Activated CD4-positive, alpha-beta T cell treated with anti-CD3 and anti-CD28 coated beads for 1 hour (primary cell): Measurements from ENCODE around the gene SLC66A1.

ENCODE experiments used
- DNase-seq: peaks from one replicate; pipeline ENCODE4 v3.0.0-alpha.2; 2020

Gene SLC66A1

DNA sequence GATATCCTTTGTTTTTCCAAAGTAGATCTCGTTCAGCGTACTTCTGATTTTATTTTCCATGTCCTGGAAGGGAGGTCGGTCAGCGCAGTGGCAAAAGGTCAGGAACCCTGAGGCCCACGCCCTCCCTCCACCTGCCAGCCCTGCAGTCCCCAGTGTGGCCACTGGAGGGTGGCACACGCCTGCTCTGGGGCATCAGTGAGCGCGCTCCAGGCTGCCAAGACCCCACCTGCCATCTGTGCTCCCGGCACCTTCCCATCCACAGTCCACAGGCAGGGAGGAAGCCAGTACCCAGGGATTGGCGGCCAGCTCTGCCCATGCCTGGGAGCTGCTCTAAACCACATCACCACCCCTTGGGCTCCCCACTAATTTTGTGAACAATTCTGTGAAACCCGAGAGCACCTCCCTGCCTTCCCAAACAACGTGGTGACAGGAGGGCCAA, 32.3 kb downstream of the SLC66A1 start:
- peak; percentile 18 for DNase-seq

DNA sequence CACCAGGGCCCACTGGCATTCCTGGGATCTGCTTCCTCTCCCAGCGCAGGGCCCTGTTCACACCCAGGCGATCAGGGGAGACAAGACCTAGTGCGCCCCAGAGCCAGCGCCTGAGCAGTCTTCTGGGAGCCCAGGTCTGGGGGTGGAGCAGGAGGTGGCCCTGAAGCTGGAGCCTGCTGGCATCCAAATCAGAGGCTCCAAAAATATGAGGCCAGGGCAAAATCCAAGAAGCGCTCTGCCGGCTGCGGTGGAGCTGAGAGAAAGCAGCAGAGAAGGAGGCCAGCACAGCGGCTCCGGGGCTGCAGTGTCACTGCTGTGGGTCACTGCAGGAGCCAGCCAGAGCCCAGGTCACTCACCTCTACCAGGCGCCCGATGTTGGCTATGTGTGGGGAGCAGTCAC, 32.7 kb downstream of the SLC66A1 start:
- no peak for DNase-seq

GRCh38 chr1:19345391-19345790, 33.3 kb downstream of the SLC66A1 start:
- no peak for DNase-seq

- no peak for DNase-seq
These were observed 33.9 kb downstream of the SLC66A1 start for GRCh38 chr1:19346026-19346425.

GRCh38 chr1:19347533-19348172, 35.5 kb downstream of the SLC66A1 start:
- DNase-seq, result no peak

DNA sequence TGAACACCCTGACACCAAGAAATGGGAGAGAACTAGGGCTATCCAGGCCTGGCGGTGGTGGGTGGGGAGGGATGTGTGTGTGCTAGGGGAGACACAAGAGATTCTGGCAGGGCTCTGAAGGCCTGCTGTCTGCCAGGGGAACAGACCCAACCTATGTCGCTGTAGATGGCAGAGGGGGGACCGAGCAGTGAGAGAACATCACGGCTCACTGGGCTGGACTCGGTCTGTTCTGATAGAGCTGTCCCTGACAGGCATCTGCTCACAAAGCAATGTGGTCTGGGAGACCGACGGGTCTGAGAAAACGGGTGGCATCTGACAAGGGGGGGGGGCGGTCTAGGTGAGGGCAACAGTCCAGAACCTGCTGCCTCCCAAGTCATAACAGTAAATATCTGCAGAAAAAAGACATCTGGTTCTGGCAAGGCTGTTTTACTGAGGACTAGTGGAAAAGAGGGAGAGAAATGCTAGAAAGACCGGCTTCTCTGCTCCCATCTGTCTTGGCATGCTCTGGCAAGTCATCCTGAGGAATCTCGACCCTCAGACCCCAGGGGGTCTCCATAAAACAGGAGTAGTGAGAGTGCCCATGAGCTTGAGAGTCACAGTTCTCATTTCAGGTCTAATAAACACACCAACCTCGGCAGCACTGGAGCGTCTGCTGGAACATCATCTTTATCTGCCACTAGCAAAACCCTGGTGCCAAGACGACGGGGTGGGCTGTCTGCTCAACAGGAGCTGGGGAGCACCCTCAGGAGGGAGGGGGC, 36.5 kb downstream of the SLC66A1 start:
- no peak for DNase-seq

GRCh38 chr1:19349999-19350398, 37.9 kb downstream of the SLC66A1 start:
- no peak for DNase-seq

DNA sequence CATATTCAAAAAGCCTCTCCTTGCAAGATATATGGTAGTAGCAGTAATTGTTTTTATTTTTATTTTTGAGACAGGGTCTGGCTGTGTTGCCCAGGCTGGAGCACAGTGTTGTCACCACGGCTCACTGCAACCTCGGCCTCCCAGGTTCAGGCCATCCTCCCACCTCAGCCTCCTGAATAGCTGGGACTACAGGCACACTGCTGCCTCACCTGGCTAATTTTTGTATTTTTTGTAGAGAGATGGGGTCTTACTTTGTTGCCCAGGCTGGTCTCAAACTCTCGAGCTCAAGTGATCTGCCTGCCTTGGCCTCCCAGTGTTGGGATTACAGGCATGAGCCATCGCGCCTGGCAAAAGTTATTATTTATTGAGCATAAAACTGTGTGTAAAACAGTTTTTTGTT, 38.4 kb downstream of the SLC66A1 start:
- no peak for DNase-seq

GRCh38 chr1:19351873-19352272, 39.7 kb downstream of the SLC66A1 start:
- no peak for DNase-seq

GRCh38 chr1:19352839-19353238, 40.7 kb downstream of the SLC66A1 start:
- no peak for DNase-seq

DNA sequence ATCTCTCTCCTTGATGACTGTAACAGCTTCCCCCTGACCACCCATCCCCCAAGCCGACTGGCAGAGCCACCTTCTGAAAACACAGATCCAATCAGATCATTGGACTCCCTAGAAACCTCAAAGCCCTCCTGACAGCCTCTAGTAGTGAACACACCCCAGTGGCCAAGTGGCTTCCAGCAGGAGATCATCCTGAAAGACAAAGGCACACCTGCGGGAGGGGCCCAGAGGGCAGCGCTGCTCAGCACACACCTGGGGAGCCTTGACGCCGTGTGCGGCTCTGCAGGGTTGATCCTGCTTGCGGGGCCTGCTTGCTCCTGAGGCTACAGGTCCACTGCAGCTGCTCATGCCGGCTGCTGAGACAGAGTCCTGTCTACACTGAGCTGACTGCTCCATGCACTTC, 41.5 kb downstream of the SLC66A1 start:
- no peak for DNase-seq

DNA sequence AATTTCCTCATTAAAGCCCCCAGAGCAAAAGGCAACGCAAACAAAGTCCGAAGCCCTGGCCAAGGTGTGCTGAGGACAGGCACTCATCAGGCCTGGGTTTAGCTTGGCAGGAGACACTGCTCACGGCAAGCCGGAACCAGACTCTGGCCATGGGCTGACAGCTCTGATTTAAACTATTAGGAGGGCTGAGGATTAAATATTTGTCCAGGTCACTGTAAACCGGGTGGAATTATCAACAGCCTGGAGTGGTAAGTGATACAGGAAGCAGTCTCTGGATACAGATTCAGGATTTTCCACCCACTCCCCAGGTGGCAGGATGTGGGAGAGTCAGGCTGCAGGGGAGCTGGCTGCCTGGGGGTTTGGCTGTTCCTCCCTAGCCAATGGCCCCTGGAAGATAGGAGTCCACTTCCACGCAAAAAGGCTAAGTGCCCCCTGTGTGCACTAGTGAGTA, 42.4 kb downstream of the SLC66A1 start:
- DNase-seq, result no peak

DNA sequence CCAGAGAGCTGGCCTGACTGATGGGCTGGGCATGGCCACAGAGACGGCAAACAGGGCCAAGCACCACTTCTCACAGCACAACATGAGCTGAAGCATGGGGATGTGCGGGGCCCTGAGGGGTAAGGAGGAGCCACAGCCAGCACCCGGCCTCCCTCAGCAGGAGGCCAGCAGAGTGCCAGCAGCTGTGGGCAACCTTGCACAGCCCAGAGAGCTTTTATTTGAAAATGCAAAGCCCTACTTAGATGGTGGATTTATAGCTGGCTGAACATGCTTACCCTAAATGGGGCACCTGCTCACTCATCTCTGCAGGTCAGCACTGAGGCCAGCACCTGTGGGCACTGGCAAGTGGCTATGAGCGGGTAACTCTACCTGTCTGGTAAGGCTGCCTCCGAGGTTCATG, 44.1 kb downstream of the SLC66A1 start:
- no peak for DNase-seq

- no peak for DNase-seq
These were observed 45.3 kb downstream of the SLC66A1 start for GRCh38 chr1:19357299-19357986.

DNA sequence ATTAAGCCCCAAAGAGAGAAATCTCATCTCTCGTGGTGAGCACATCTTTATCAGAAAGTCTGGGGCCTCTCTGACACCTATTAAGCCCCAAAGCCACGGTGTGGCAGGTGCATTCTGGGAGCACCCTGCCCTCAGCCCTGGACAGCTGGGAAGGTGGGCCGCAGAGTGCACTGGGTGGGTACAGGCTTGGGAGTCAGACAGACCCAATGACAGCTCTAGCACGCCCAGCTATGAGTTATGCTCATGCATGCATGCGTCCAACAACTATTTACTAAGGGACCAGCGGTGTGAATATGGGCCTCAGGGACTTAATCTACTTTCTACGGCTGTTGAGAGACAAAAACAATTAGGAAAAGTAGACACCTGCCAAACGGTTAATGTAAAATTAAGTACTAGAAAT, 46.6 kb downstream of the SLC66A1 start:
- no peak for DNase-seq

DNA sequence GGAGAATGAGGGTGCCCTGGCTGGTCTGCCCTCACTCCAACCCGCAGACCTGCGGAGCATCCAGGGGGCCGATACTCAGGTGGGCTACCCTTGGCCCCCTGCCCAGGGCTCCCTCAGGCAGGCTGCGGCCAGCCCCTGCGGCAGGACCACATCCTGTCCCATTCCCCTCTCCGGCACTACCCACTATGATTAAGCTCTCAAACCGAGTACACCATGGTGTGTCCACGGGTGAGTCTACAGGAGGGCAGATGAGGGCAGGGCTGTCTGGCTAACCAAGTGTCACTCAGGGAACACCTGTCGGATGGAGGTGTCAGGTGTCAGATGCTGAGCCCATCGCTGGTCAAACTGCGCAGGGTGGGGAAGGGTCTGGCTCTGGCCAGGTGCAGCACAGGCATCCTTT, 47.2 kb downstream of the SLC66A1 start:
- DNase-seq, result no peak

DNA sequence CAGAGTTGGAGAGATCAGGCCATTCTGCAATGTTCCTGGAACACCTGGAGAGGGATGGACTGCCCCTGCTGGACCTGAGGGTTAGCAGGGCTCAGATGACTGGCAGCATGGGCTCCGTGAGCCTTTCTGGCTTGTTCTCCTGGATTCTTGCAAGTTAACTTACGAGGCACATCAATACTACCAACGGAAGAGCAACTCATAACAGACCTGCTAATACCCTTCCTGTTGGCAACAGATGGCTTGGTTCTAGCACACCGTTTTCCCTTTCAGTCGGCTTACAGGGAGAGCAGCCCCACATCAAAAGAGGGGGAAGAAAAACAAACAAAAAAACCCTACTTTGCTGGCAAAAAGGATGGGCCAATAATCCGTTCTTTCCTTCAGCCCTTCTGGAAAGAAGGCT, 47.9 kb downstream of the SLC66A1 start:
- no peak for DNase-seq

DNA sequence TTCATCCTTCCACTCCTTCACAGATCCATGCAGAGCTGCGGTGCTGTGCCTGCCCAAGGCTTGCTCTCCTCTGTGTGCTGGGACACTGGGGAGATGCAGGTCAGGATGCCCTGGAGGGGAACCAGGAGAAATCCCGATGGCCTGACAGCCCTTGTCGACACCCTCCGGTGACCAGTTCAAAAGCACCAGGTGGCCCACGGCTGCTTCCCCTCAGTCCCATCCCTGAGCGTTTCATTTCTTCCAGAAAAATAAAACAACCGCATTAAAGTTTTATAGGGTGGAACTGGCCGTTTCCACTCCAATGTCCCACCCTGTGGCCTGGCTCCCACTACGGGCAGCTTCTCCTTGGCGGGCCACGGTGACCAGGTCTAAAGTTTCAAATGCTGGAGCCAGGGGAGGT, 48.3 kb downstream of the SLC66A1 start:
- DNase-seq, result no peak

DNA sequence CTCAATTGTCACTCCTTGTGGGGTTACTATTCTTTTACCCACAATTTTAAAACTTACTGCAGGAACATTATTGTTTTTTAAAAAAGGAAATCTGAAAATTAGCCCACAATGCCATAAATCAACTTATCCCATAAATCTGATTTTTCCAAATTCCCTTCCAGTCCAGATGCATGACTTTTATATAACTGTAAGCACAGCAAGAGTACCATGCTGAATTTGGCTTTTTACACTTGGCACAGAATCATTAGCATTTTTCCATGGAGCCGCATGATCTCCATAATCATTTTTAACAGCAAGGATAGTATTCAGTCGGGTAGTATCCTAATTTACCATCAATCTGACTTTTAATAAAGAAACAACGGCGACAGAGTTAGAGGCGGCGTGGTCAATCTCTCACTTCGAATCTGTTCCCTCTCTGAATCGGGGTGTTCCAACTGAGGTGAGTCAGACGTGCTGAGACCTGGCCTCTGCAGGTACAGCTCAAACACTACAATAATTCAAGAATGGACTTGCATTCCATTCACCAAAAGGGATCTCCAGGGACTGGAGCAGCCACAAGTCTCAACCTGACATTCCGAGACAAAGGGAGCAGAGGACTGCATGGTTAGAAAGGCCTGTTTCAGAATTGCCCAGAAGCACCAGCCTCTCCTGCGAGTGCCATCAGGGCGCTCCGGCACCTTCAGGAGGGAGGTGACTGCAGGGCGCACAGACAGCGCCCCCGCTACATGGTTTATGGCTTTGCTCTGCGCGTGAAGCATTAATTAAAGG, 48.9 kb downstream of the SLC66A1 start:
- DNase-seq, result no peak

DNA sequence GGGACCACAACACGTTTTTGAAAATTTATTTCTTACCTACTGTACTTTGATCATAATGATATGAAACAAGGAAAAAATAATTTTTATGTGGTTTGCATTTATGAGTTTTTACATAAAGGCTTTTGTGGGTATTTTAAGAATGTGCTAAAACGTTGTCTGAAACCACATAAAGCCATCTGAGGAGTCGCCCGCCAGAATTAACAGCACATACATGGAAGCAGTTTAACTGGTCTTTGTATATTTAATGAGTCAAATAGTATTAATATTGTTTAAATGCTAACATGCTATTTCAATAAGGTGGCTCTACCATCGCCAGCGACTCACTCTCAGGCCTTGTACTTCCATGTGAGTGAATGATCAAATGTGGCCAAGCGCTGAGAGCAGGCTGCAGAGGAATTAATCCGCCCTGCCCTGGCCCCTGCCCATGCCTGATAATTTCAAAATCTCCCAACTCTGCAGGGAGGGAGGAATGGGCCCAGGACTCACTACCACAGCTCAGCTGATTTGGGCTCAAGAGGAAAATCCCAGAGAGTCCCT, 49.6 kb downstream of the SLC66A1 start:
- DNase-seq, result no peak

DNA sequence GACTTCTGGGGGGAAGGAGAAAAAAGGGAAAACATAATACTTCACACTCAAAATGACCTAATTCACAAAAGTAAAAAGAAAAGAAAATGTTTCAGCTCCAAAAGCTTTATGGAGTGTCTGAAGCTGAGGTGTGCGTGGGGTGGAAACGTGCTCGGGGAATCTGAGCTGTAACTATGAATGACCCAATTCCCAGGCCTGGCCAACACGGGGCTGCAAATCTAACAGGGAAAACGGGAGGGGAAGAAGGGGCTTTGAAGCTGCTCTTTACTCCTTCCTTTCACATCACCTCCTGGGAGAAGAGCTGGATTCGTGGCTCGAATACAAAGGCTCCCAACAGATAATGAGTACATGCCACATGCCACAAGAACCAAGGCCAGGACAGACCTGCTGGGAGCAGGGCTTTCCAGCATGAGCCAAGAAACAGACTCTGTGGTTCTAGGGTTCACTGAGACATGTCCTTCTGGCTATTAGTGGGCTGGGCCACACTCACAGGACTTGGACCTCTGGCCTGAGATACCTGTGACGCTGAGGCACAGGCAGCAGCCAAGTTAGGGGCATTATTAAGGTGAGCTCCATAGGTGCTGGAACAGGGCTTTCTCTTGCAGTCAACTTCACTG, 51.5 kb downstream of the SLC66A1 start:
- no peak for DNase-seq

GRCh38 chr1:19365721-19366120, 53.6 kb downstream of the SLC66A1 start:
- no peak for DNase-seq
